Astrocyte (in vitro differentiated cells and primary cell): ENCODE measurements around the gene MEX3C.

ENCODE experiments used
- EZH2 ChIP-seq: IDR thresholded peaks from 2 replicates; pipeline ENCODE4 v1.6.1; 2012; ENCODE audit warnings: mild to moderate bottlenecking, low read length, inconsistent platforms; ENCODE audit not compliant: insufficient read depth
- TF ChIP-seq, protein P1 (sequence below): IDR thresholded peaks from 2 replicates; pipeline ENCODE4 v1.5.1; 2011; ENCODE audit warnings: low read depth, mild to moderate bottlenecking, inconsistent platforms, low read length, moderate library complexity; ENCODE audit not compliant: insufficient read depth

DNA sequence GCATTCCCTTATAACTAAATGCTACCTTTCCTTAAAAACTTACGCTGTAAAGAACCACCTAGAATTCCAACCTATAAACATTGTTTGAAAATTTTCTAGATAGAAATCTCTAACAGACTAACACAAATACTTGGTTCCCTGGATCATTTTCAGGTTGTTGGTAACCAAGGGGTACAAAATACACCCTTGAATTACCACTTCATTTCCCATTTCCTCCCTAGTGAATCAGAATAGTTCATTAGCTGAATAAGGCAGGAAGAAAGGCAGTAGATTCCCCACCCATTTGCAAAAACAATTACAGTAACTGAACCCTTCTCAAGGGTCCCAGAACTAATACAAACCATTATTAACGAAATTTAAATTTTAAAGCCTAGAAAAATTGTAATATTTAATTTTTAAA lies 5.5 kb downstream of the MEX3C start:
- TF ChIP-seq, protein P1, sequence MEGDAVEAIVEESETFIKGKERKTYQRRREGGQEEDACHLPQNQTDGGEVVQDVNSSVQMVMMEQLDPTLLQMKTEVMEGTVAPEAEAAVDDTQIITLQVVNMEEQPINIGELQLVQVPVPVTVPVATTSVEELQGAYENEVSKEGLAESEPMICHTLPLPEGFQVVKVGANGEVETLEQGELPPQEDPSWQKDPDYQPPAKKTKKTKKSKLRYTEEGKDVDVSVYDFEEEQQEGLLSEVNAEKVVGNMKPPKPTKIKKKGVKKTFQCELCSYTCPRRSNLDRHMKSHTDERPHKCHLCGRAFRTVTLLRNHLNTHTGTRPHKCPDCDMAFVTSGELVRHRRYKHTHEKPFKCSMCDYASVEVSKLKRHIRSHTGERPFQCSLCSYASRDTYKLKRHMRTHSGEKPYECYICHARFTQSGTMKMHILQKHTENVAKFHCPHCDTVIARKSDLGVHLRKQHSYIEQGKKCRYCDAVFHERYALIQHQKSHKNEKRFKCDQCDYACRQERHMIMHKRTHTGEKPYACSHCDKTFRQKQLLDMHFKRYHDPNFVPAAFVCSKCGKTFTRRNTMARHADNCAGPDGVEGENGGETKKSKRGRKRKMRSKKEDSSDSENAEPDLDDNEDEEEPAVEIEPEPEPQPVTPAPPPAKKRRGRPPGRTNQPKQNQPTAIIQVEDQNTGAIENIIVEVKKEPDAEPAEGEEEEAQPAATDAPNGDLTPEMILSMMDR = no peak
- TF ChIP-seq EZH2 = no peak
